ENCODE results near the gene CEP89.
"Not testable (repeated sequence)": the region's sequence is repeated elsewhere in the genome, so short reads cannot be mapped to it uniquely, and the experiment has no call there.

GRCh38 chr19:33010891-33011290, 39.1 kb upstream of the CEP89 start:
- not testable (repeated sequence) for TF ChIP-seq EZH2phosphoT487 (IDR thresholded peaks at IDR 0.05; ENCODE audit: low read length); CTCF (IDR thresholded peaks at IDR 0.05; ENCODE audit: low read length); EZH2 (optimal IDR thresholded peaks at IDR 0.05; ENCODE audit: low read depth, low read length)
